KOPT-K1 (cell line): ENCODE results near the gene ADGRG1.
A peak's percentile ranks its signal among the peaks of the same experiment; 100 is the strongest.

Experiments
- H3K27ac ChIP-seq: fragments of 200-600 bp; sonication (generic); 2 replicates; pipeline ENCODE4 v1.5.1; 2016; ENCODE audit warnings: antibody characterized with exemption, mild to moderate bottlenecking, low read depth, low read length; ENCODE audit not compliant: poor library complexity, severe bottlenecking
- H3K36me3 ChIP-seq: fragments of 200-600 bp; sonication (generic); 2 replicates; pipeline ENCODE4 v1.5.1; 2017; ENCODE audit warnings: antibody characterized with exemption, mild to moderate bottlenecking, low read length, moderate library complexity; ENCODE audit not compliant: insufficient read depth
- H3K9me3 ChIP-seq: fragments of 200-600 bp; sonication (generic); 2 replicates; pipeline ENCODE4 v1.5.1; 2017; ENCODE audit warnings: antibody characterized with exemption, low read length, mild to moderate bottlenecking; ENCODE audit not compliant: insufficient read depth, poor library complexity, severe bottlenecking

The ADGRG1 gene

DNA sequence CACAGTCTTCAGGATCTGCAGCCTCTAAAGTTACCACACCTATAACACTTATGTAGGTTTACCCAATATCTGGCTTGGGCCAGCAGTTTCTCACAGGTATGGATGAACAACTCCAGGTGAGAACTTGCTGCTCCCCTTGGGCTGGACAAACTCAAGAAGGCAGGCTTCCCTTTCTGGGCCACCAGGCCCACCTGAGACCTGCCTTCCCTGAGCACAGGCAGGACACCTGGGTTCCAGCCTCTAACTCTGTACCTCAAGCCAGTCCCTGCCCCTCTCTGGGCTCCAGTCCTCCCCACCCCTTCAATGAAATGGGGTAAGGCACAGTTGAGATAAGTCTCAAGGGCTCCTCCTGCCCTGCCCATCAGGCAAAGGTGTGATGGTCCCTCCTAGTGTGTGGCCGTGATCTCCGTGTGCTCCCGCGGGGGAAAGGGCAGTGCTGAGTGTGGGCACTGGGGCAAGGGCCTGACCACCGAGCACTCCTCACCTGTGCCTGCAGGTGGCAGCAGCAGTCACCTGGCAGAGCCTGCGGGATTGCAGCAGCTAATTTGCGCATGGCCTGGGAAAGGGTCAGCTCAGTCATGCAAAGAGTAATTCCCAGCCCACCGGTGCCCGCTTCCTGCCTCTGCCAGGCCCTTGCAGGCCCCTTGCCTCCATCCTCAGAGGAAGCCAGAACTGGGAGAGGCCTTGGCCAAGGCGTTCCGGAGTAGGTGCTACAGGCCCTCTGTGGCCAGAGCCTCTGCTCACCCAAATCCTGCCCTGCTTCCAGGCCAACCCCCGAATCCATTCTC, 28.2 kb upstream of the ADGRG1 start:
- Histone ChIP-seq H3K36me3 (no peaks in the 10 kb centered on the region), H3K9me3 (peaks cover 5% of the 10 kb centered on the region), H3K27ac (peak overlapping the region; percentile 91)

GRCh38 chr16:57600952-57601580, 27.4 kb upstream of the ADGRG1 start:
- no peaks in the 10 kb centered on the region for H3K9me3 ChIP-seq
- H3K36me3 ChIP-seq = no peaks in the 10 kb centered on the region
- H3K27ac ChIP-seq = peak overlapping the region; percentile 91

DNA sequence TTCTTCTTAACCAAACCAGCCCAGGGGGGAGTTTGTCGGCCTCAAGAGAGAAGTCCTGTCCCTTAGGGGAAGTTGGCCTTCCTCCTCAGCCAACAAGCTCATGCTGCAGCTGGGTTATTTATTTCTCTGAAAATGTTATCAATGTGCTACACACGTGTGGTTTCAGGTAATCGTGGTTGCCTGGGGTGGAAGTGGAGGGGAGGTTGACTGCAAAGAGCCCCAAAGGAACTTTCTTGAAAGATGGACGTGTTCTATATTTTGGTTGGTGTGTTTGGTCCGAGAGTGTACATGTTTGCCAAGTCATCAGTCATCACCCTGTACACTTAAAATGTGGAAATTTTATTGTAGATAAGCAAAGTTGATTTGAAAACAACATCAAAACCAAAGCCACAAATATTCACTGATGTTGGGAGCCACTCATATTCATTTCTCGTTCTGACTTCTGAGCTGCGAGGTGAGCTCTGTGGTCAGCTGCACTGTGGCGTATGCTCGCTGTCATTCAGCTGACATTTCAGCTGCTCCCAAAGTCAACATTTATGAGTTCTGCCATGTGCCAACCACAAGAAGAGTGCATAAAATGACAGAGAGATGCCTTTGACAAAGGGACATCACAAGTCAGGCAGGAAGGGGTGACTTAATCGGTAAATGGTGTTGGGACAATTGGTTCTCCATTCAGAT, 26.5 kb upstream of the ADGRG1 start:
- Histone ChIP-seq H3K9me3 (no peaks in the 10 kb centered on the region), H3K27ac (peak overlapping the region; percentile 91), H3K36me3 (no peaks in the 10 kb centered on the region)

GRCh38 chr16:57603115-57604024, 25.1 kb upstream of the ADGRG1 start:
- H3K9me3 ChIP-seq = no peaks in the 10 kb centered on the region
- H3K27ac ChIP-seq = peak overlapping the region; percentile 91
- H3K36me3 ChIP-seq = no peaks in the 10 kb centered on the region

DNA sequence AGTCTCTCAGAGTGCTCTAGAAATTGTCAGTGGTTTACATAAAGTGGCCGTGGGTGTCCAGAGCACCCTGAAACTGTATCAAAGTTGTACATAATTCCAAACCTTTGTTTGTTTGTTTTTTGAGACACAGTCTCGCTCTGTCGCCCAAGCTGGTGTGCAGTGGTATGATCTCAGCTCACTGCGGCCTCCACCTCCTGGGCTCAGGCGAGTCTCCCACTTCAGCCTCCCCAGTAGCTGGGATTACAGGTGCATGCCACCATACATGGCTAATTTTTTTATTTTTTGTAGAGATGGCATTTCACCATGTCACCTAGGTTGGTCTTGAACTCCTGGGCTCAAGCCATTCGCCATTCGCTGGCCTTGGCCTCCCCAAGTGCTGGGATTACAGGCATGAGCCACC, 24.3 kb upstream of the ADGRG1 start:
- H3K27ac ChIP-seq = peak overlapping the region; percentile 91
- no peaks in the 10 kb centered on the region for H3K36me3 ChIP-seq
- no peaks in the 10 kb centered on the region for H3K9me3 ChIP-seq

GRCh38 chr16:57606147-57606846, 22.1 kb upstream of the ADGRG1 start:
- Histone ChIP-seq H3K36me3 (no peaks in the 10 kb centered on the region), H3K27ac (peak overlapping the region; percentile 91), H3K9me3 (no peaks in the 10 kb centered on the region)

- H3K27ac ChIP-seq = peak overlapping the region; percentile 91
- no peaks in the 10 kb centered on the region for H3K9me3 ChIP-seq
- no peaks in the 10 kb centered on the region for H3K36me3 ChIP-seq
Observed at GRCh38 chr16:57606847-57607501, 21.5 kb upstream of the ADGRG1 start.

DNA sequence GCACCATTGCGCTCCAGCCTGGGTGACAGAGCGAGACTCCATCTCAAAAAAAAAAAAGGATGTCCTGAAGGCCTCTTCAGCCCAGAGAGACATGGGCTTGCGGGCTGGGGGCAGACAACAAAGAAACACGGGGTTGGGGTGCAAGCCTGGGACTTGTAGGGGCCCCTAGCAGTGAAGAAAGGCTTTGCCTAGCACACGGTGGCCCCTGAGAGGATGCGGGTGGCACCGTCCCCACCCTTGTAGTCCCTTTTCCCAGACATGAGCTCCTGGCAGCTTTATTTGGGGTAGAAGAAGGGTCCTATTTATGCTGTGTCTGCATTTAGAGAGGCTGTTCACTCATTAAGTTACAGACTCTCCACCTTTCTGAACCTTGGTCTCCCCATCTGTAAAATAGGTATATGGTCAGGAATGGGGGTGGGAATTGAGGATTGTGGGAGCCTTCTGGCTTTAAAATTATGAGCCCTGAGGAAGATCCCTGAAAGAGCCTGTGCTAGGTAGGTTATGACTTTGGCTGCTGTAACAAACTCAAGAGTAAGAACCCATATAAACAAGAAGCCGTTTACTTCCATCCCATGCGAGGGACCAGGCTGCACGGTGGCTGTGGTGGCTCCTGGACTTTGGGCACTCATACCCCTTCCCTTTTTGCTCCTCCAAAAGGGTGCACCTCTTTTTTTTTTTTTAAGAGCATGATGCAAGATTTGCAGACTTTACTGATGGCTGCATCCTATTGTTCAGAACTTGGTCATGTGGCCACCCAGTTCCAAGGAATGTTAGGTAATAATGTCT, 20.6 kb upstream of the ADGRG1 start:
- no peaks in the 10 kb centered on the region for H3K9me3 ChIP-seq
- no peaks in the 10 kb centered on the region for H3K36me3 ChIP-seq
- peak overlapping the region; percentile 91 for H3K27ac ChIP-seq

GRCh38 chr16:57608462-57609113, 19.8 kb upstream of the ADGRG1 start:
- peak overlapping the region; percentile 91 for H3K27ac ChIP-seq
- H3K36me3 ChIP-seq = no peaks in the 10 kb centered on the region

DNA sequence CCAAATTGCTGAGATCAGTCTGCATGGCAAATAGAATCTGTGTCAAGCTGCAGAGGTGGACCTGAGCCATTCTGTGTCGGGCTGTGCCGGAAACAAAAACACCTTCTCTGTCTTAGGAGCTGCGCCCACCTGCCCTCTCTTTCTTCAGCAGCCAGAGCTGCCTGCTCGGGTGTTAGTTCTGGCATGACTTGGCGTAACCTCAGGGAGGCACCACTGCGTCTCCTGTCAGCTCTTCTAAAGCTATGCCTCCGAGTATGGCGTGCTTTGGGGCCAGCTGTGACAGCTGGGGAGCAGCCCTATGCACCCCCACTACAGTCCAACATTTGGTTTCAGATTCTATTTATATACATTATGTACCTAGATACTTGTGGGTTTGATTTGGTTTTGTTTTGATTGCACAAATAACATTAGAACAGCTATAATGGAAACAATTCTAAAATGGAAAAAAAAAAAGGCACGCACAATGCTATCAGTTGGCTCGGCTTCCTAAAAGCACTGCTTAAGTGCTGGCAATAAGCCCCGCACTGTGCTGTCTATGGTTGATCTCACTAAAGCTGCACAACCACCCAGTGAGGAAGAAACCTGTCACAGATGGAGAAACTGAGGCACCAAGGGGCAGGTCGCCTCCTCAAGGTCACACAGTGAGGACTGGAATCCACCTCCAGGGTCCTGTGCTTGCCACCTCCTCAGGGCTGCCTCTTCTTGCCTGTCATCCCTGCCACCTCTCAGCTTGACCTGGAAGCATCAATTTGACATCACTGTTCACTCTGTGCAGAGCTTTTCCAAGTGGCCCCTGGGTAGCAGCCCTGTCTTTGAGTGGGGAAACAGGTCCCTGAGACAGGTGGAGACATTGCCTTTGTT, 18.7 kb upstream of the ADGRG1 start:
- Histone ChIP-seq H3K27ac (peak overlapping the region; percentile 91), H3K36me3 (no peaks in the 10 kb centered on the region), H3K9me3 (no peaks in the 10 kb centered on the region)

More at GRCh38 chr16:57608462-57609113, 19.8 kb upstream of the ADGRG1 start:
- no peaks in the 10 kb centered on the region for H3K9me3 ChIP-seq

DNA sequence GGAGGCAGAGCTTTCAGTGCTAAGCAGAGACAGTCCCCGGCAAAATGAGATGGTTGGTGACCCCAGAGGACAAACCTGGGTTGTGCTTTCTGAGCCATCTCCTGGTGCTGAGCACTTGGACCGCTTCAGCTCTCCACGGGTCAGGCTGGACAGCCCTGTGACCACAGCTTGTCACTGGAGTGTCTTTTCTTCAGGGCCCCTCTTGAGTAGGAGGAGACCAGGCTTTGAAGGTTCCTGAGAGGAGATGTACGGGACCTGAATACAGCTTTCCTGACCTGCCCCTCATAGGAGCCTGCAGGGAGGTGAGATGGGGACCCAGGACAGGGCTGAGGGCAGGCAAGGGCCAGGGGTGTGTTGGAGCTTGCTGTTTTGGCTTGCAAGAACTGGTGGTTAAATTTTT, 17.8 kb upstream of the ADGRG1 start:
- Histone ChIP-seq H3K36me3 (no peaks in the 10 kb centered on the region), H3K27ac (peak overlapping the region; percentile 91)

GRCh38 chr16:57611181-57611580, 17.2 kb upstream of the ADGRG1 start:
- H3K9me3 ChIP-seq = no peaks in the 10 kb centered on the region
- H3K27ac ChIP-seq = no peak overlapping the region
- H3K36me3 ChIP-seq = no peaks in the 10 kb centered on the region

More for the DNA sequence above, 17.8 kb upstream of the ADGRG1 start:
- H3K9me3 ChIP-seq = no peaks in the 10 kb centered on the region
